HG03469 (cell line): ENCODE results near the gene TMTC1.

ENCODE experiments used
- ATAC-seq: cut with Tn5 transposase; IDR thresholded peaks from one replicate; pipeline ENCODE4 v1.9.1; 2021; ENCODE audit warnings: mild to moderate bottlenecking, moderate library complexity, moderate number of reproducible peaks; ENCODE audit not compliant: unreplicated experiment

TMTC1 gene

GRCh38 chr12:29781188-29781587 lies 2.6 kb downstream of the TMTC1 start:
- no peak for ATAC-seq

GRCh38 chr12:29780084-29780483 lies 3.7 kb downstream of the TMTC1 start:
- no peak for ATAC-seq

DNA sequence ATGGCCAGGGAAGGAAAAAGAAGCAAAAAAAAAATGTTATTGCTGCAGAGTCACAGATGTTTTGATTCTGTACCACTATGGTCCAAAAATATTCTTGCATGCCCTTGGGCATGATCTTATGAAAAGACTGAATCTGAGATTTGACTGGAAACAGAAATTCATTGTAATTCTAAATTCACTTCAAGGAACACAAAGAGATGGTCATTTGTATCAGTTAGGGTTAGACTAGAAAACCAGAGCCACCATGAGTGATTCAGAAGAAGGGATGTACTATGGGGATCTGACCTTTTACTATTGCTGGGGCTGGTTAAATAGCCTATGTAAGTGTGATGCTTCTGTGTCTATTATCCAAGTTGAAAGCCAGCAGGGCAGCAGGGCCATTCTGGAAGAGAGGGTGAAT lies 5.2 kb downstream of the TMTC1 start:
- ATAC-seq, result no peak

- no peak for ATAC-seq
Measured at GRCh38 chr12:29773076-29773475, 10.7 kb downstream of the TMTC1 start.

DNA sequence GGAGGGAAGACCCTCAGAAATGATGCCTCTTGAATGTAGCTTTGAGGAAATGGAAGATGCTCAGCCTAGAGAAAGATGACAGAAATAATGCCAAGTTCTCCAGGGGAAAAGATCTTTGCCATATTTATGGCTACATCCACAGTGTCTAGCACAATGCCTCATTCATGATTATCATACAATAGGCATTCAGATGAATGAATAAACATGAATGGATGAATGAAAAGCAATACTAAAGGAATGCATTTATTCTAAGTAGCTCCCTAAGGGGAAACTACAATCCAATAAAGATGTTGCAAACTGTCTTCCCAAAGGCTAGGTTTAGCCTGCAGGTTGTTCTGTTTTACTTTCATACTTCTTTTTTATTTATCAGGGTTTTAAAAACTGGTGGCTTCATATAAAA lies 12.0 kb downstream of the TMTC1 start:
- ATAC-seq, result no peak

DNA sequence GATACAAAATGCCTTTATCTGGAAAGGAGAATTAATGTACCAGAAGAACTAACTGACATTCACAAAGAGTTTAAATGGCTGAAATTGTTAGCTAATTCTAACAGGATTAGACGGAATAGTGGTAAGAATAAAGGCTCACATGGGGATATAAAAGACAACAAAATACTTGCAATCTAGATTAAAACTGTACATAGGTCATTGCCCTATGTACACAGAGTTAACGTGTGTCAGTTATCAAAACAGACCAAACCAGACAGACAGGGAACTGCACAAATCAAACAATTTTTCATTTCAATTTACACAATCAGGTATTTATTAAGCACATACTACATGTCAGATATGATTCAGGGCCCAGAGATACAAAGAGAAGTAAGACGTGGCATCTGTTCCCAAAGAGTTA lies 12.6 kb downstream of the TMTC1 start:
- no peak for ATAC-seq

- ATAC-seq, result no peak
Measured at GRCh38 chr12:29769162-29769858, 14.4 kb downstream of the TMTC1 start.

GRCh38 chr12:29768372-29768771 lies 15.4 kb downstream of the TMTC1 start:
- ATAC-seq, result no peak

GRCh38 chr12:29763301-29763683 lies 20.4 kb downstream of the TMTC1 start:
- no peak for ATAC-seq

GRCh38 chr12:29762637-29763300 lies 21.0 kb downstream of the TMTC1 start:
- no peak for ATAC-seq

DNA sequence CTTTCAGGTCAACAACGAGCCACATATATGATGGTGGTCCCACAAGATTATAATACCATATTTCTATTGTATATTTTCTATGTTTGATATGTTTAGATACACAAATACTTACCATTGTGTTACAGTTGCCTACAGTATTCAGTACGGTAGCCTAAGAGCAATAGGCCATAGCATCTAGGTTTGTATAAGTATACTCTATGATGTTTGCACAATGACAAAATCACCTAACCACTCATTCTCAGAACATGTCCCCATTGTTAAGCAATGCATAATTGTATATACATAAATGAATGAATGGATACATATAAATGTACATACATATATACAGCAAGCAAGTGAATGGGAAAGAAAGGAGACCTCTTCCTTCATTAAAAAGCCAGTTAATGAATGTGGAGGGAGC lies 23.8 kb downstream of the TMTC1 start:
- ATAC-seq, result no peak

DNA sequence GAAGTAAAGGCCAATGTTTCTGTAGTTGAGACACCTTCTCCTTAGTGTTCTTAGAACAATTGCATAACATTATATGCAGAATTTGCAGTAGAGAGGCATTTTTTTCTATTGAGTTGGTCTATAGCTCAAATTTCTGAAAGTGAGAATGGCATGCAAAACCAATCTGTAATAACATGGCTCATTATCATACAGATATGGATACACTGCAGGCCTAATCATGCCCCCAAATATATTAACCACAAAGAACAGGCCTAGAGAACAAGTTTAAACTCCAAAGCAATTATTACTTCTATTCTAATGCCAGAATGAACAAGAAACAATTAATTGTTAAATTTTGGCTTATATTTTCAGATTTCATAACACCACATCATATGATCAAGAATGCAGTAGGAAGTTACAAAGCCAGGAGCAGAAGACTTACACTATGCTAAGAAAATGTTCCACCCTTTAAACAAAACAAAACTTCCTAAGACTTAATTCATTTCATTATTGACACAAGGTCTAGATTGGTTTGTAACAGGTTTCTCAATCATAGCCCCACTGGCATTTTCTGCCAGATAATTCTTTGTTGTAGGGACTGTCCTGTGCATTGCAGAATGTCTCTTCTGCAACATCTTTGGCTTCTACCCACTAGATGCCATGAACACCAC lies 26.9 kb downstream of the TMTC1 start:
- ATAC-seq, result no peak

GRCh38 chr12:29754235-29755189 lies 29.2 kb downstream of the TMTC1 start:
- no peak for ATAC-seq

DNA sequence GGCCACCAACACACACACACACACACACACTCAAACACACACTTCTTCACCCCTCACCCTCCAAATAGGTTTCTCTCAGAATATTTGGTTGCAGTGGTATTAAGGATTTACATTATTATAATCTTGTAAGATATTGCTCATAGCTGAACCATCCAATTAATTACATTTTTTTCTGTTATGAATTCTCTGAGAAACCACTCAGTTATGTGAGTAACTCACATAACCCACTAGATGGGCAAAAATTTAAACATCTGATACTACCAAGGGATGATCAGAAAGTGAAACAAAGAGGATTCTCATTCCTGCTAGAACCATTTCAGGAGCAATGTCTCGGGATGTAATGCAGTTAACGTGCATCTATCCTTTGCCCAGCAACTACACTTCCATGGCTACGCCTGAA lies 31.6 kb downstream of the TMTC1 start:
- no peak for ATAC-seq

GRCh38 chr12:29751676-29752075 lies 32.1 kb downstream of the TMTC1 start:
- ATAC-seq, result no peak

- ATAC-seq, result no peak
Measured at GRCh38 chr12:29750928-29751220, 32.9 kb downstream of the TMTC1 start.

DNA sequence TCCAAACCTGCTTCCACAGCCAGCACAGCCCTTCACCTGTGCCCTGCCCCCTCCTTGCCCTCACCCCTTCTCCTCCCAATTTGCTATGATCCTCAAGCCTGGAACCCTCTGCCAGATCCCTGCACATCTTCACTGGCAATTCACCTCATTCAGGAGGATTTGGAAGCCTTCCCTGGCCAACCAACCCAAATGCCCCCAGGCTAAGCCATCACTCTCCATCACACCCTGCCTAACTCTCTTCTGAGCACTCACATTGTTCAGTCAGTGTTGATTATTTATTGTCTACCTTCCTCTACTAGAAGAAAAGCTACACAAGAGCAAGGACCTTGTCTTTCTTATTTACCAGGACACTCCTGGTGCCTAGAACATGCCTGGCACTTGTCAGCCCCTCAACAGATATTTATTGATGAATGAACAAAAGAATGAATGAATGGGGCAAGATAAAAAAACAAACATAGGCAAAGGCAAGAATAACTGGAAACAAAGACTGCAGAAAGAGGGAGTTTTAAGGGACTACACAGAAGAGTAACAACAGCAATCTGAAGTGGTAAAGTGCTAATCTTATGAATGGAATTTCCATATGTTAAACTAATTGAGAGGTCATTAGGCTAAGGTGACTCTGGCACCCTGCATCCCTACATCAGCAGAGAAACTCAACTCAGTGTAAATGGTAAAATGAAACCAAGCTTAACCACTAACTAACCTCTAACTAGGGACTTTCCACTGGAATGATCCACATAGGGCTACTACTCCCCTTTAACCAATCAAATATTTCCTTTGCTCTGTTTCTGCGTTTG lies 33.4 kb downstream of the TMTC1 start:
- ATAC-seq, result peak; percentile 91

- no peak for ATAC-seq
Measured at GRCh38 chr12:29744365-29744764, 39.4 kb downstream of the TMTC1 start.

DNA sequence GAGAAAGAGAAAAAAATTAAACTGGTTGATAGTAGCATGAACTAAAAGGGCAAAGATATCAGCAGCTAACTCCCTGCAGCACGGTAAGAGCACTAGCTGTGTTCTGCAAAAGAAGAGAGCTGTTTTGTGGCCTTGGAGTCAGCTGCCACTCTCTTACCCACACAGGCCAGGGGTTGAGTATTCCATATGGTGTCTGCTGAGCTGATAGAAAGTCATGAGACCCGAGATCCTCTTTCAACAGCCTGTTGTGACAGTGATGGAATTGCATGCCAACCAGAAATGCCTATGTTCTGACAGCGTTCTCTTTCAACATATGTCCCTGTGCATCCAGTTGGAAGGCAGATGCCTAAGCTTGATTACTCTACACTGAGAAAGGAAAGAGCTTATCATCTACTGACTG lies 39.9 kb downstream of the TMTC1 start:
- no peak for ATAC-seq

DNA sequence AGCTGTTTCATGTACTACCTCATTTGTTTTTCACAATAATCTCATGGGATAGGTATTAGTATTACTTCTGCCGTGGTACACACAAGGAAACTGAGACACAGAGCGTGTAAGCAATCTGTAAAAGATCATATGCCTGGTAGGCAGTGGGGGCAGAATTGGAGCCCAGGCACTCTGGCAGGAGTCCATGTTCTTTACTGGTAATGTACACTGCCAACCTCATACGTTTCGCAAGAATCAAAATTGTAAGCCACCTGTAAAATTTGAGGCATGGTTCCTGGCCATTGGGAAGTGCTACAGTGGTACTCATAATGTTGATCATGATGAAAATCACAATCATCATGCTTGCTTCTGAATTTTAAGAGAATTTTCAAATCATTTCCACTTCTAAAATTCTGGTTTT lies 40.7 kb downstream of the TMTC1 start:
- no peak for ATAC-seq

GRCh38 chr12:29742646-29743045 lies 41.1 kb downstream of the TMTC1 start:
- no peak for ATAC-seq
